HG03045 (cell line): Measurements from ENCODE around the gene DACT3.

Source experiments
- ATAC-seq: cut with Tn5 transposase; IDR thresholded peaks from one replicate; pipeline ENCODE4 v1.9.1; 2021; ENCODE audit warnings: mild to moderate bottlenecking, moderate library complexity; ENCODE audit not compliant: unreplicated experiment

DACT3 gene

GRCh38 chr19:46600384-46601317, 60.3 kb downstream of the DACT3 start:
- ATAC-seq = peak; percentile 87

- ATAC-seq = no peak
Observed at GRCh38 chr19:46599716-46600373, 61.1 kb downstream of the DACT3 start.

GRCh38 chr19:46598372-46598917, 62.5 kb downstream of the DACT3 start:
- ATAC-seq = no peak
